ENCODE results near the gene DCUN1D2. TPM values are rescaled to one million over a fixed set of nuclear protein-coding genes. Genes with fewer than 3 reads are reported as not detected.
"Not testable (repeated sequence)": the region's sequence is repeated elsewhere in the genome, so short reads cannot be mapped to it uniquely, and the experiment has no call there.

Gene DCUN1D2
- total RNA-seq, 3 donors from 2014 or later = 17.7 to 32.4 (median 22.6) TPM

- no peak for TF ChIP-seq CTCF (IDR thresholded peaks at IDR 0.05)
- H3K36me3 ChIP-seq (ENCODE audit: low read depth) = no peaks in the 10 kb centered on the region
Measured at GRCh38 chr13:113526466-113527220, 36.1 kb upstream of the DCUN1D2 start.

DNA sequence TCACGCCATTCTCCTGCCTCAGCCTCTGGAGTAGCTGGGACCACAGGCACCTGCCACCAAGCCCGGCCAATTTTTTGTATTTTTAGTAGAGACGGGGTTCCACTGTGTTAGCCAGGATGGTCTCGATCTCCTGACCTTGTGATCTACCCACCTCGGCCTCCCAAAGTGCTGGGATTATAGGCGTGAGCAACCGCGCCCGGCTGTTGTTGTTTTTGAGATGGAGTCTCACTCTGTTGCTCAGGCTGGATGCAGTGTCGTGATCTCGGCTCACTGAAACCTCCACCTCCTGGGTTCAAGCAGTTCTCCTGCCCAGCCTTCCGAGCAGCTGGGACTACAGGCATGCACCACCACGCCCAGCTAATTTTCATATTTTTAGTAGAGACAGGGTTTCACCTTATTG is 31.9 kb upstream of the DCUN1D2 start:
- H3K4me3 ChIP-seq; ATAC-seq; H3K9me3 ChIP-seq; DNase-seq; intact Hi-C loops (cut with DNase I, micrococcal nuclease); H3K4me1 ChIP-seq (ENCODE audit: low read depth); H3K36me3 ChIP-seq (ENCODE audit: low read depth): not testable (repeated sequence)

More at GRCh38 chr13:113526466-113527220, 36.1 kb upstream of the DCUN1D2 start:
- intact Hi-C loops (cut with DNase I, micrococcal nuclease) = no loop called here
- H3K4me3 ChIP-seq = no peak overlapping the region
- H3K9me3 ChIP-seq = no peaks in the 10 kb centered on the region
- DNase-seq = peak in 1 of 3 donors; percentile 16
- peak; percentile 77 for ATAC-seq
- H3K4me1 ChIP-seq (ENCODE audit: low read depth) = no peaks in the 10 kb centered on the region

DNA sequence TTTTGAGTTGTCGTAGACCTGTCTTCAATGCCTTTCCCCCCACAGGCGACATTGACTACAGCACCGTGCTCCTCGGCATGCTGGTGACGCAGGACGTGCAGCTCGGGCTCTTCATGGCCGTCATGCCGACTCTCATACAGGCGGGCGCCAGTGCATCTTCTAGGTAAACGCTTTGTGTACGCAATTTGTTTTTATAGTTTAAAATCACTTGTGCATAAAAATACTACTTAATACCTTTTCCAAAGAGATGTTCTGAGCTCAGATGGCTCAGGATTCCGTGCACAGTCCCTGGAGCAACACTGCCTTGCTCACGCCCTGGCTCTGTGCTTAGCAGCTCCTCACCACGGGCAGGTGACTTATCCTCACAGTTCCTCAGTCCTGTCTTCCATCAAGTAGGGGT is 30.1 kb upstream of the DCUN1D2 start:
- no peak overlapping the region for H3K4me3 ChIP-seq
- no peaks in the 10 kb centered on the region for H3K4me1 ChIP-seq (ENCODE audit: low read depth)
- ATAC-seq (no peak), DNase-seq (no peak)
- H3K36me3 ChIP-seq (ENCODE audit: low read depth) = no peaks in the 10 kb centered on the region
- TF ChIP-seq CTCF (IDR thresholded peaks at IDR 0.05) = no peak
- intact Hi-C loops (cut with DNase I, micrococcal nuclease) = no loop called here
- no peaks in the 10 kb centered on the region for H3K9me3 ChIP-seq

DNA sequence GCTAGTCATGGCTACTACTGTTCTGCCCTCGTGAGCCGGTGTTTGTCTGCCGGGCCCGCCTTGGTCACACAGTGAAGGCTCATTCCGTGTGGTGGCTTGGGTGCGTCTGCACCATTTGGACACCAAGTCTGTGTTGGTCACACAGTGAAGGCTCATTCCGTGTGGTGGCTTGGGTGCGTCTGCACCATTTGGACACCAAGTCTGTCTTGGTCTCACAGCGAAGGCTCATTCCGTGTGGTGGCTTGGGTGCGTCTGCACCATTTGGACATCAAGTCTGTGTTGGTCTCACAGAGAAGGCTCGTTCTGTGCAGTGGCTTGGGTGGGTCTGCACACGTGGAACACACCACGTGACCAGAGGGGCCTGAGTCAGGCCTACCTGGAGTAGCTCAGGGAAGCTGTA is 29.0 kb upstream of the DCUN1D2 start:
- H3K4me3 ChIP-seq = no peak overlapping the region
- intact Hi-C loops (cut with DNase I, micrococcal nuclease) = no loop called here
- ATAC-seq = no peak

GRCh38 chr13:113518076-113518803 is 27.7 kb upstream of the DCUN1D2 start:
- intact Hi-C loops (cut with DNase I, micrococcal nuclease) = no loop called here
- TF ChIP-seq CTCF (IDR thresholded peaks at IDR 0.05) = no peak
- no peaks in the 10 kb centered on the region for H3K9me3 ChIP-seq
- H3K36me3 ChIP-seq (ENCODE audit: low read depth) = no peaks in the 10 kb centered on the region
- no peak for DNase-seq
- ATAC-seq = no peak
- no peaks in the 10 kb centered on the region for H3K4me1 ChIP-seq (ENCODE audit: low read depth)
- no peak overlapping the region for H3K4me3 ChIP-seq

More for the DNA sequence above, 29.0 kb upstream of the DCUN1D2 start:
- no peak for DNase-seq
- Histone ChIP-seq H3K4me1 (ENCODE audit: low read depth) (no peaks in the 10 kb centered on the region), H3K9me3 (no peaks in the 10 kb centered on the region), H3K36me3 (ENCODE audit: low read depth) (no peaks in the 10 kb centered on the region)
- TF ChIP-seq CTCF (IDR thresholded peaks at IDR 0.05) = no peak

DNA sequence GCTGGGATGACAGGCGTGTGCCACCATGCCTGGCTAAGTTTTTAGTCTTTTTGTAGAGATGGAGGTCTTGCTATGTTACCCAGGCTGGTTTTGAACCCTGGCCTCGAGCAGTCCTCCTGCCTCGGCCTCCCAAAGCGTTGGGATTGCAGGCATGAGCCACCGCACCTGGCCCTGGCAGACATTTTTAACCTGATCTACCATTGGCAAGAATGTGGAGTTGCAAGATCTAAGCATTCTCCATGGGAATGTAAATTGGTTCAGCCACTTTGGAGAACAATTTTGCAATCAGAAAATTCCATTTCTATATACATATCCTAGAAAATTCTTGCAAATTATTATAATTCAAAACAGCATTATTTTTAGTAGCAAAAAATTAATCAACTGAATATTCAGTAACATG is 24.3 kb upstream of the DCUN1D2 start:
- no peaks in the 10 kb centered on the region for H3K36me3 ChIP-seq (ENCODE audit: low read depth)
- no peak overlapping the region for H3K4me3 ChIP-seq
- H3K4me1 ChIP-seq (ENCODE audit: low read depth) = no peaks in the 10 kb centered on the region
- intact Hi-C loops (cut with DNase I, micrococcal nuclease) = no loop called here
- H3K9me3 ChIP-seq = no peaks in the 10 kb centered on the region
- TF ChIP-seq CTCF (IDR thresholded peaks at IDR 0.05) = no peak
- DNase-seq (no peak), ATAC-seq (no peak)

Measured in mucosa of descending colon (tissue), 3 donors.